Glomerular endothelial cell (primary cell): ENCODE data around the gene SOCS1. TPM values are rescaled to one million over a fixed set of nuclear protein-coding genes. Genes with fewer than 3 reads are reported as not detected.

Source experiments
- DNase-seq: peaks from one replicate; pipeline ENCODE4 v3.0.0-alpha.2; 2011; ENCODE audit warnings: low read depth, low spot score; ENCODE audit errors: extremely low read depth
- total RNA-seq: library from RNA; depleted of rRNA; stranded (reverse); fragments of >200 nt; gene quantifications from 2 replicates; pipeline ENCODE4 v1.2.3, GENCODE V29; 2015

Gene SOCS1
- total RNA-seq, 1 donor from 2014 or later: 11.3 TPM

DNA sequence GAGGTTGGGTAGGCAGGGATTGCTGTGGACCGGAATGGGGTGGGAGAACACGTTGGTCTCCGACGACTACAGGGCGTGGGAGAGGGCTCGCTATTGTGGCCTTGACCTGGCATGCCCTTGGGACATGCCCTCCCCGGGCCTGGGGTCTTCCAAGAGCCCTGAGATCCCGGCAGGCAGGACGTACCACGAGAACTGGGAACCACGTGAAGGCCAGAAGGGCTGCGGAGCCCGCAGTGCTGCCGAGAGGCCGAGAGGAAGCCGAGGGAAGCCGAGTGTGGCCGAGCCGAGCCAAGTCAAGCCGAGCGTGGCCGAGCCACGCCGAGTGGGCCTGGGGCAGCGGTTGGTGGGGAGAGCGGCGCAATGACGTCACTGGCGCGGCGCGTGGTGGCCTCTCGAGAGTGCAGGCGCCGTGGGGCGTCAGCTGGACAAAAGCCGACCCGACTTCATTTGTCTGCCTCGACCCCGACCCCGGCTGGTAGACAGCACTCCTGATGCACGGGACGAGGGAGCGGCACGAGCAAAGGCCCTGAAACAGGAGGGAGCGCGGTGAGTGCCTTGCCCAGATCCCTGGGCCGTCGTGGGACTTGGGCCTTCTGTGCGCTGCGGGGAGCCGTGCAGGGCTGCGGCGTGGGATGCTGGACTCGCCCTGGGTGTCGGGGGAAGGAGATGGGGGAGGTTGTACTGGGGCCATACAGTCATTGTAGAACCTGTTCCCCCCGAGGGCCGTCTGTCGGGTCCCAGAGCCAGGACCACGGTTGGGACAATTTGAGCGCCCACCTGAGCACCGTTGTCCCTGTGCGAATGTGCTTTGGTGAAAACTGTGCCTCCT lies 6.6 kb downstream of the SOCS1 start:
- no peak for DNase-seq

DNA sequence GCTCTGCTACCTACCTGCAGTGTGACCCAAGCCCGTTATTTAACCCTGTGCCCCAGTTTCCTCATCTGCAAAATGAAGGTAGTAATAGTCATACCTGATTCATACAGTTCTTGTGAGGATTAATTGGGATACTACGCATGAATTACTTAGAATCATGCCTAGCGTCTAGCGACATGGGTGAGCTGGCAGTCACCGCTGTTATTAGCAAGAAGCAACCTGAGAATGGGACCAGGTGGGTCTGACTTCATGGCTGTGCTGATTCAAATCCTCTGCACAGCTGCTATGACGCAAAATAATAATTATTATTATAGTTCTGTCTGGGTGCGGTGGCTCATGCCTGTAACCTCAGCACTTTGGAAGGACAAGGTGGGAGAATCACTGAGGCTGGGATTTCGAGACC lies 7.9 kb downstream of the SOCS1 start:
- DNase-seq: no peak

DNA sequence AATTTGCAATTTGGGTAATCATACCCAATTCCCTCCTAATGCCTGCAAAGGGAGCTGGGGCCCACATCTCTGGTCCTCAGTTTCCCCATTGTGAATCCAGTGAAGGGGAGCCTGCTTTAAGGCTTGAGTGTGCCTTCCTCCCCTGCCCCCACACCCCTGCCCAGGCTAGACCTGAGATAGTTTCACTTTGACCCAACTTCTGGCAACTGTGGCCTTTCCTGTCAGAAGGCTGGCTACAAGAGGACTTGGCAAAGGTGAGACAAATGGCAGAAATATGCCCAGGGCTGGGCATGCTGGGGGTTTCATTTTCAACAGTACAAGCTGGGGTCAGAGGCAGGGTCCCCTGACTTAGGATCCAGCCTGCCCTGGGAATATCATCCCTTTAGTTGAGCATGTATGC lies 10.0 kb downstream of the SOCS1 start:
- DNase-seq: no peak

DNA sequence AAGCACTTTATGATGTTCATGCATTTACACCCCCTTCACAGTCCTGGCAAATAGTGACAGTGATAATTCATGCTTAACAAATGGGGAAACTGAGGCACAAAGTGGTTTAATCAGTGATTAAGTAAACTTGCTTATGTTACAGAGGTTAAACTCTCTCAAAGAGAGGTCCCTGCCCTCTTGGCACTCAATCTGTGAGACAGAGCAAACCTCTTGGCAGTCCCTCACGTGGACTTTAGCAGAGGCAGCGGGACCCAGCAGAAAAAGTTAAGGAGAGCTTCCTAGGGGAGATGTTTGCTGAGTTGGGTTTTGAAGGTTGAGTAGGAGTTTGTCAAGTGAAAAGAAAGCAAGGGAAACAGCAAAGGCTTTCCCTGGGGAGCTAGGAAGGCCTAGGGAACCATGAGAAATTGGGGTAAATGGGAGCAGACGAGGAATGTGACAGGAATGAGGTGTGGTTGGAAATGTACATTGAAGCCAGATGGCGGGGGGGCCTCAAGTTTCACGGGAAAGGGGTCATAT lies 10.7 kb downstream of the SOCS1 start:
- no peak for DNase-seq

- DNase-seq: no peak
Observed at GRCh38 chr16:11242658-11243057, 13.3 kb downstream of the SOCS1 start.

GRCh38 chr16:11241480-11242204 lies 14.4 kb downstream of the SOCS1 start:
- no peak for DNase-seq

DNA sequence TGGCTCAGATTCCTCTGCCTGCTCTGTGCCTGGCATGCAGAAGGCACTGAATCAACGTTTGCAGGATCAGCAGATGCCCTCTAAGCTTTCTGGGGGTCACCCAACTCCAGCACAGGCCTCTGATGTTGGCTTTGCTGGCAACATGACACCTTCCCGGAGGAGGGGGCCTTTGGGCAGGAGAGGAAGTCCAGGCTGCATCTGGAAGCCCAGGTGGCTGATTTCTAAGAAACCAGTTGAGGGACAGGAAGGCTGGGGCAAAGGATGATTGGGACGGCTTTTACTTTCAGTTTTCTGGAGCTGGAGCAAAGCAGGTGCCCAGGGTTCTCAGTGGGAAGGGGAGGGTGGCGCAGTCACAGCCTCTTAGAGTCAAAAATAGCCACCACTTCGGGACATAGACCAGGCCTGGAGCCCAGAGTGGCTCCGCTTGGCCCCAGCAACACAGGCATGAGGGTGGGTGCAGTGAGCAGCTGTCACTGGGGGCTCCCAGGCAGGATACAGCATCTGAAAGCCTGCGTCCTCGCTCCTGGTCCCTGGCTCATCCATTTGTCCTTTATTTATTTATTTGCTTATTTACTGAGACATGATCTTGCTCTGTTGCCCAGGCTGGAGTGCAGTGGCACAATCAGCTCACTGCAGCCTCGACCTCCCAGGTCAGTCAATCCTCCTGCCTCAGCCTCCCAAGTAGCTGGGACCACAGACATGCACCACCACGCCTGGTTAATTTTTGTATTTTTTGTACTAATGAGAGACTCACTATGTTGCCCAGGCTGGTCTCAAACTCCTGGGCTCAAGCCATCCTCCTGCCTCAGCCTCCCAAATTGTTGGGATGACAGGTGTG lies 15.1 kb downstream of the SOCS1 start:
- no peak for DNase-seq

- DNase-seq: no peak
Observed at GRCh38 chr16:11239644-11240632, 16.1 kb downstream of the SOCS1 start.

- no peak for DNase-seq
Observed at GRCh38 chr16:11238272-11239202, 17.5 kb downstream of the SOCS1 start.

DNA sequence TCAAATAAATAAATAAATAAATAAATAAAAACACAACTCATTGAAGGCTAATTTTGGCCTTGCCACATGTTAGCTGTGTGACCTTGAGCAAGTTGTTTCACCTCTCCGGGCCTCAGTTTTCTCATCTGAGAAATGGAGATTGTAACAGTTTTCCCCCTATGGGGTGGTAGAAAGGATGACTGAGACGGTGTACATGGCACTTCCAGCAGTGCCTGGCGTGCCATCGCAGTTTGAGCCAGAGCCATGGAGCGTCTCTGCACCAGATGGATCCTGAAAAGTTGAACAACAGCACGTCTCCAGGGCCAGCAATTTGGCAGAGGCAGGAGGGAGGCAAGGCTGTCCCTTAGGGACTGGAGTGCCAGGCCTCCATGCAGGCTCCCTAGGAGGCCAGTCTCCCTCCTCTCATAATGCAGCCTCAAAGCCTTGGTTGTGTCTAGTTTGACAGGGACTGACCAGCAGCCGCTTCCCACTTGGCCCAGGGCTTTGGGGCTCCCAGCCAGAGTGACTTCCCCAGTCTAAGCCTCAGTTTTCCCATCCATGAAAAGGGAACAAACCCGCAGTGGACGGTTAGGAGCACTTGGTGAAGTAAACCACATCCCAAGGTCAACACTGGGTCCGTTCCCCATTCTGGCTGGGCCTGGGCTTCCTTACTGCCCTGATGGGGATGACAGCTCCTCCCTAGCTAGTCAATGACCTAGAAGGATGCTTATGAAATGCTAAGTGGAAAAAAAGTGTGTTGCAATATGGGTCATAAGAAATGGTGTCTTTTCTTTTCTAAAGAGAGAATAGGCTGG lies 19.3 kb downstream of the SOCS1 start:
- DNase-seq: no peak

DNA sequence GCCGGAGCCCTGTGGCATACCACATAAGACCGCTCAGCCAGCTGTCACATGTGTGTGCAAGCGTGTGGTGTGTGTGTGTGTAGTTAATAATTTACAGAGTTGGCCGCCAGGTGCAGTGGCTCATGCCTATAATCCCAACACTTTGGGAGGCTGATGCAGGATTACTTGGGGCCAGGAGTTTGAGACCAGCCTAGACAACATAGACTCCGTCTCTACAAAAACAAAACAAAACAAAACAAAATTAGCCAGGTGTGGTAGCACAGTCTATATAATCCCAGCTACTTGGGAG lies 20.4 kb downstream of the SOCS1 start:
- no peak for DNase-seq

- DNase-seq: no peak
Observed at GRCh38 chr16:11234884-11235702, 20.9 kb downstream of the SOCS1 start.

GRCh38 chr16:11233727-11234376 lies 22.2 kb downstream of the SOCS1 start:
- no peak for DNase-seq

DNA sequence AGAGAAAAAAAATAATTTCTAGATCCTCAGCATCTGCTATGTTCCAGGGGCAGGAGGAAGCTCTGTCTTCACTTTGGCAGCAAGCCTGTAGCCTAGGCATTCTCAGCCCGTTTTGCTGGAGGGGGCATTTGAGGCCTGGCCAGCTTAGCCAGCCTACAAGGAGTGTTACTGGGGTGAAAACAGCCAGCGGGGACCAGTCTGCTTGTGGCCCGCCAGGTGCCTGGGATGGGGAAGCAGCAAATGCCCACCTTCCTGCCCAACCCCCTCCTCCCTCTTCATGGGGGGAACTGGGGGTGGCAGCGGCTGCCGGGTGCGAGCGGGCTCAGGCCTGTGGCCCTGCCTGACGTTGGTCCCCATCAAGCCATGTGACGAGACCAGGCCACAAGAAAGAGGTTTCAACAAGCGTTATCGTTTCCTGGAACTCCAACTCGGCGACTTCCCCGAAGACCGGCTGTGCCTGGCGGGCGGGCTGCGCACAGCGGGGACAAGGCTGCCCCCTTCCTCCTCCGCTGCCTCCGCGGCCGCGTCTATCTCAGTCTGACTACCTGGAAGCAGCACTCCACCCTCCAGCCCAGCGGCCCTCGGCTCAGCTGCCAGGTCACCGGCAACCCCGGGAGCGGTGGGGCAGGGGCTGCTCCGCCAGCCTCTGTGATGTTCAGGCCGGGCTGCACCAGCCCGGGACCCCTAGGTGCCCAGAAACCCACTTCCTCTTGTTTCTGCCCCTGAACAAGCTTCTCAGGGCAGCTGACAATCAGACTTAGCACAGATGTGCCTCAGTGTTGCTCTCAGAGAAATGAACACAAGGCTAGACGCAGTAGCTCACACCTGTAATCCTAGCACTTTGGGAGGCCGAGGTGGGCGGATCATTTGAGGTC lies 22.9 kb downstream of the SOCS1 start:
- DNase-seq: no peak

- no peak for DNase-seq
Observed at GRCh38 chr16:11232302-11232851, 23.6 kb downstream of the SOCS1 start.
